HG03060 (cell line): ENCODE results near the gene P2RY6.
"Not testable (repeated sequence)": the region's sequence is repeated elsewhere in the genome, so short reads cannot be mapped to it uniquely, and the experiment has no call there.

Source experiments
- ATAC-seq: cut with Tn5 transposase; IDR thresholded peaks from one replicate; pipeline ENCODE4 v1.9.1; 2021; ENCODE audit warnings: low read depth, moderate number of reproducible peaks; ENCODE audit not compliant: unreplicated experiment

The P2RY6 gene

DNA sequence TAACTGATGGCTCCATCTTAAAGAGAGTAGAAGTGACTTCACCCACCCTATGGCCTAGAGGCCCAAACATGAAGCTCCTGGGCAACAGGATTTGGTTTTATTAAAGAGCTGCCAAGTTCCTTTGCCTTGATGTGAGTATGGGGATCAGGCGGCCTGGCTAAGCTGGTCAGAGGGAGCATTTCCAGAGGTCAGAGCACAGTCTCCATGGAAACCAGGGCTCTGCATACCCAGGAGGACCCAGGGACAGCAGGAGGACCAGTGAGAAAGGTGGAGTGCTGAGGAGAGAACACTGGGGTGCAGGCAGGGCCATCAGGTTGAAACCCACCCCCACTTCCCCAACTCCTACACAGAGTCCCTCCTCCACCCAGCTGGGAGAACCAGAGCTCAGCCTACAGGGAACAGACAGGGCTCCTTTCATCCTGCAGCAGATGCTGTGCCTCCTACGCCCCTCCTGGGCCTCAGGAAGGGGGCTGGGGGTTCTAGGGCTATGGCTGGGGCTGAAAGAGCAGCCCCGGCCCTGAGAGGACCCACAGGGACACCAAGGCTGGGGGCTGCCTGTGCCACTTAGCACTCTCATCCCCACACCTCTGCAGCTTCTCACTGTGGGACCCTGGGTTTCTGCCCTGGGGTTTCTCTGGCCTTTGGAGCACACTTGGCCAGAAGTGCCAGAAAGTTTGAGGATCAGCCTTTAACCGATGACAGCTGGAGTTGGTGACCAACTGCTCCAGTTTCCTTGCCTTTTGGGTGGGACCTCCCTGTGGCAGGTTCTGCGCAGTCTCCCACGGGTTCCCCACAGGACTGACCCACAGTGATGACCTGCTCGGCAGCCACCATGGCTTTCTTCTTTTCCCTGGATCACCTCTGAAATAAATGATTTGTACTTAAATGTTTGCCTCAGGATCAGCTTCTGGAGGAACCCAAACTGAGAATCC is 13.8 kb upstream of the P2RY6 start:
- no peak for ATAC-seq

DNA sequence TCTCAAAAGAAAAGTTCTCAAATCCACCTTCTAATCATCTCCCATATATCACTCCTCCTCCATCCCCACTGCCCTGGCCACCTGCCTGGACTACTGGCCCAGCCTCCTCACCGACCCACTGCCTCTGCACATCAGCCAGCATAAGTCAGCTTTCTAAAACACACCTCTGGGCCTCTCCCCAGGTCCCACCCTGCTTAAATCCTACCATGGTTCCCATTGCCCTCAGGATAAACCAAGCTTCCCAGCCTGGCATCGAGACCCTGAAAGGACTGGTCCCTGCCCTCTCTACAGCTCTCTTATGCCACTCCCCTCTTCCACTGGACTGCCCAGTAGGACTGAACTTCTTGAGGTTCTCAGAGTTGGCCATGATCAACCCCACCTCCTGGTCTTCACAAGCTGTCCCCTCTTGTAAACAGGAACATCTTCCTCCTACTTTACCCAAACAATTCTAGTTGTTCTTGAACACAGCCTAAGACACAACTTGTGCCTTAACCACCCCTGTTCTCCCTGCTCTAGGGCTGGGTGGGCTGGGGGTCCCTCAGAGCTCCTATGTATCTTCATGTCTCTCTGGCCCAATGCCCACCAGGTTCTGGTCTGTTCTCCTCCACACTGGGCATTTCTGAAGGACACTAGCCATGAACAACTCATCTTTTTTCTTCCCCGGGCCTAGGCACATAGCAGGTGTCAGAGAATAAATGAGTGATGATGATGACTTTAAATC is 12.6 kb upstream of the P2RY6 start:
- ATAC-seq, result no peak

DNA sequence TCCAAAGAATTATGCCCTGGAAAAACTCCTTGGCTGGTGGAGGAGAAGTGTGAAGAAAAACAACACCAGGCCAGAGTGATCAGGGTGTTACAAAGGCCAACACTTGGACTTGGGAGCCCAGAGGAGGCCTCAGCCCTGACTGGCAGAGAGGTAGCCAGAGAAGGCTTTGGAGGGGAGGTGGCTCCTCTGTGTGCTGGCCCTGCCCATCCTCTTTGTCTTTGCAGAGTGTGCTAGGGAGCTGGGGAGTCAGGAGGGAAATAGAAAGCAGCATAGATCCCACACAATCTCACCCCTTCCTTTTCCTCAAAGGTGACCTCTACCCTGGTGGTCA is 12.0 kb upstream of the P2RY6 start:
- no peak for ATAC-seq

DNA sequence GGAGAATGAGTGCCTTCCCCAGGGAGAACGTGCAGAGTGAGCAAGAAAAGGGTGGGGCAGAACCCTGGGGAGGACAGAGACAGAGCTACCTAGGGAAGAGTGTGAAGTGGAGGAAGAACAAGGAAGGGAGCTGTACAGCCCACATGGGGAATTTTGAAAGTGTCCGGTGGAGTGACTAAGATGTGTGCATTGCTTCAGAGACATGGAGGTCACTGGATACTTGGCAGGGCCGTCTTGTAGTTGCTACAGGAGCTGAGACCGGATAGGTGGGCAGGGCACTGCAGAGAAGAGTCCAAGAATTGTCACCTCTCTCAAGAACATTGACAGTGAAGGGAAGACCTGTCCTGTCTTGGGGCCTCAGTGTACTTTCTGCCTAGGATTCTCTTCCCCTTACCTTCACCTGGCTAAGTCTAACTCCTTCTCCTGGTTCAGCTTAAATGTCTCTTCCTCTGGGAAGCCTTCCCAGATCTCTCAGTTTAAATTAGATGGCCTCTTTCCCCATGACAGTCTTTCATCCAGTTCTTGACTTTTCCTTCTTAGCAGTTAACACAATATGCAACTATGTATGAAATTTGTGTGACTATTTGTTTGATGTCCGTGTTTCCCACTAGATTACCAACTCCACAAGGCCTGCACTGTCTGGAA is 9.2 kb upstream of the P2RY6 start:
- no peak for ATAC-seq

DNA sequence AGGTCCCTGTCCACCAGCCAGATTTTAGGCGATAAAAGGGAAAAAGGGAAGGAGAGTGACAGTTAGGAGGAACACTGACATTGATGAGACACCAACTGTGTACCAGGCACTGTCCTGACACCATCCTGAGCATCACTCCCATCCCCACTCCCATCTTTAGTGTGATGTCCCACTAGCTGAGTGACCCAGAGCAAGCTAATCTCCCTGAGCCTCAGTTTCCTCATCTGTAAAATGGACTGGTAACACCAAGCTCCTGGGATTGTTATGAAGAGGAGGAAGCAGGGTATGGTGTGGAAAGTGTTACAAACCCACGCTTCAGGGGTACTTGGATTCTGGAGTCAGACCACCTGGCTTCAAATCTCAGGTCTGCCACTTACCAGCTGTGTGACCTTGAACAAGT is 8.5 kb upstream of the P2RY6 start:
- ATAC-seq, result no peak

DNA sequence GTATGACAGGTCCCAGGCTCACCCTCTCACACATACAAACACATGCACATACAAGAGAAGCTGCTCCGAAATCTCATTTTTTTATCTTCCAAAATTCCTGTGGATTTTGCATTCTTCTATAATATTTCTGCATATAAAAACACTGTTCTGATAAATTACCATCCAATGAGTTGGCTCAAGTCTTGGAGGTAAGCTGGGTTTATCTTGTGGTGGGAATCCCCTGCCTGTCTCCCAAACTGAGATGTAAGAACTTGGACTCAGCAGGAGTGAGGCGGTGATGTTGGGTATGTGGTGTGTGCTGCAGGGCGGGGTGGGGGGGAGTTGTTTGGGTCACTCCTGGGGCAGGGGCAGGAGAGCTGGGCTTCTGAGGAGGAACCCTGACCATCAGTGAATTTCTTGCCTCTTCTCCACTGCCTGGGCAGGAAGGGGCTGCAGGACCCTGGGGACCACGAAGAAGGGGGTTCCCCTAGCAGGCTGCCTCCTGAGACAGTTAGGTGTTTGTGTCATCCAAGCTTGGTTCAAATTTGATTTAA is 6.8 kb upstream of the P2RY6 start:
- no peak for ATAC-seq

DNA sequence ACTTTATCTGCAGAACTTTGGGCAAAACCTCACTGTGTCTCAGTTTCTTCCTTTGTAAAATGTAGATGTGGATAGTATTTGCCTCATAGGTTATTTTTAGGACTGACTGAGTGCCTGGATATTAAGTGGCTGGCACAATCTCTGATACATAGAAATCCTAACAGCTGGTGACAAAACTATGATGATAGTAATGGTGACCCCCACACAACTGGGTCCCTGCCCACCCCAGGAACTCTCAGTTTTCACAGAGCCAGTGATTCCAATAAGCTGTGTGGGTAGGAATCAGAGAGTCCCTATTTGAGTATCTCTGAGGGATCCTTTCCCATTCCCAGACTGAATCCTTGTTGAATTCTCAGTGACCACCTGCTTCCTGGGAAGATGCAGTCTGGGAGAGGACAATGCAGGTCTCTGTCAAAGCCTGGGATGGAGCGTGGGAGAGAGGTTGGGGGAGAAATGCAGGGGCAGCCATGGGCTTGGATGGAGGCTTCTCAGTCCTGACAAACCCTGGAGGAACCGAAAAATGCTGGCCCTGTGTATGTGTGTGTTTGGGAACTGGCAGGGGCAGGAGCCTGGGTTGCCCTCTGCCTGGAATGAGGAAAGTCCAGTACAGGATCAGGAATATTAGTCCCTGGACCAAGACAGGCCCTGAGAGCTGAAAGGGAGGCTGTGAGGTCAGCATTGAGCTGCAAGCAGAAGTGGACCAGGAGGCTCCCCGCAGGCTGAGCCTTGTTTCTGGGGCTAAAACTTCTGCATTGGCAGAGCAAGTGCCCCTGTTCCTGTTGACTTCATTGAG is 6.1 kb upstream of the P2RY6 start:
- ATAC-seq, result no peak

DNA sequence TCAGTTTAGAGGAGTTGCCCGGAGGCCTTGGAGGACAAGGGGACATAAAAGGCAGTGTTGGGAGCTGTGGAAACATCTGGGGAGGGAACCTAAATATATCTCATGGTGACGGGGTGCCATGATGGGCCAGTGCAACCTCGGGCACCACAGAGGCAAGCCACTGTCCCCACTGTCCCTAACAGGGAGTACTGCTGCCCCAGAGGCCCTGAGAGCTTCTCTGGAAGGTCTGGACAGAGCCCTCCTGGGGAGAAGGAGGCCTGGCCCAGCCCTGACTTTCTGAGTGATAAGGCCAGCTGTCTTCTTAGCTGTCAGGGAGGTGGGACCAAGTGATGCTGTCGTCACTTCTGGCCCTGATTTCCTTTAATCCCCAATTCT is 5.5 kb upstream of the P2RY6 start:
- ATAC-seq, result no peak

DNA sequence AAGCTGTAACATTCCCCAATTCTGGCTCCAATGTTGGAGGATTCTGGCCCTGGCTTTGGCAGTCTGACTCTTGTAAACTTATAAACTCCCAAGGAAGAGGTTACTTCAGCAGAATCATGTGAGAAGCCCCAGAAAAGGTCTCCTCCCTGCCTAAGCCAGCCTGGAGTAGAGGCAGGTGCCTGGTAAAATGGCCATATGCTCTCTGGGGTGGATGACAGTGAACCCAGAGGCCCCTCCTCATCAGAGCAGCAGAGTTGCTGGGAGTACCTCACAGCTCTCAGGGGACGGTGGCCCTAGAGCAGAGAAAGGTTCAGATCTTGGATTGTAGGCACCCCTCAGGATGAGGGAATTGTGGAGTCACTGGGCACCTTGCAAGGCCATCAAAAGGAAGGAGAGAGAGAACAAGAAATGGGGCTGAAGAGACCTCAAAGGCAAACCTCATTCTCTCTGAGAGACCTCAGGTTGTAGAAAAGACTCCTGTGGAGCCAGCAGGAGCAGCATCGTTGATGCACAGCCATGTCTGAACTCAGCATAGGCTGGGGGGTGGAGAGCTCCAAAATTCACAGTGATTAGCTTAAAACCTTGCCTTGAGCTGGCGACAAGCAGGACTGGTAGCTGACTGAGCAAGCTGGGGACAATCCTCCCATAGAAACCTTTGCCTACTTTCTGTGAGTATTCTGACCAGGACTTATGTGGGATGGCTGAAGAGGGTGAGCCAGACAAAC is 4.9 kb upstream of the P2RY6 start:
- ATAC-seq, result no peak

DNA sequence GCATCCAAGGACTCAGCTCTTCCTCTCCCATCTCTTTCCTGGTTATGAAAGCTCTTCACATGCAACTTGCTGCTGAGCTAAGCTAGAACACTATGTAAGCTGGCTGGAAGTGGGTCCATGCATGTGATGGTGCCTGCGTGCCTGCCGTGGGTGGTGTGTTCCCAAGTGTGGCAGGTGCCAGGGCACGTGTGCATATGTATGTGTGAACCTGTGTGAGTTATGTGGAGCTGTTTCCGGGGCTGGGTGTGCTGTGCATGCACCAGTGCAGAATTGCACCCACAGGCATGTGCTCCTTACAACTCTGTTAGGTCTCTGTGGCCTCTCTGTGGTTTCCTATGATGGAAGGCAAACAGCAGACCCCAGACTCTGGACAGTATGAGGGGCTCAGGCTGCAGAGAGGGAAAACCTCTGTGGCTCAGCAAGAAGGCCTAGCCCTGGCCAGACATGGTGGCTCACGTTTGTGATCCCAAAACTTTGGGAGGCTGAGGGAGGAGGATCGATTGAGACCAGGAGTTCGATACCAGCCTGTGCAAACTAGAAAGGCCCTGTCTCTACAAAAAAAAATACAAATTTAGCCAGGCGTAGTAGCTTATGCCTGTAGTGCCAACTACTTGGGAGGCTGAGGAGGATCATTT is 4.1 kb upstream of the P2RY6 start:
- ATAC-seq, result no peak

DNA sequence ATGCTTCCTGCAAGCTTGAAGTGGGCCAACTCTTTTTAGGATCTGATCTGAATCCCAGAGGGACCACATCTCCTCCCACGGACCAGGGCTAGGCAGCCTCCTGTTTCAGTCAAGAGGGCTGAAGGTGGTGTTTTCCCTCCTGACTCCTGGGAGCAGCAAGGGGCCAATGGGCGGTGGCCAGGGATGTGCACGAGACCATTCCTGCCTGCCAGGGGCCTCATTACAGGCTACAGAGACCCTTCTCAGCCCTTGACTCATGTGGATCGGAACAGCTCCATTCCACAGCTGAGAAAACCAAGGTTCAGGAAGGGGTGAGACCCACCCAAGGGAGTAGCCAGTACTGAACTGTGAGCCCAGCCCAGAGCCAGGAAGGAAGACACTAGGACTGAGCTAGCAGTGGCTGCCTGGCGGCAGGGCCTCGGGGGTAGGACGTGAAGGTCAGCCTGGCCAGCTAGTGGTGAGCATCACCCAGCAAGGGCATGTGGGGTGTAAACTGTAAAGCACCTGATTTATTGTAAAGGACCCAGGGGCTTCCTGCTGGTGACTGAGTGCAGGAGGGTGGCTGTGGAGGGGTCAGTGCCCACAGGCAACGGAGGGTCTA is 3.4 kb upstream of the P2RY6 start:
- ATAC-seq, result no peak

DNA sequence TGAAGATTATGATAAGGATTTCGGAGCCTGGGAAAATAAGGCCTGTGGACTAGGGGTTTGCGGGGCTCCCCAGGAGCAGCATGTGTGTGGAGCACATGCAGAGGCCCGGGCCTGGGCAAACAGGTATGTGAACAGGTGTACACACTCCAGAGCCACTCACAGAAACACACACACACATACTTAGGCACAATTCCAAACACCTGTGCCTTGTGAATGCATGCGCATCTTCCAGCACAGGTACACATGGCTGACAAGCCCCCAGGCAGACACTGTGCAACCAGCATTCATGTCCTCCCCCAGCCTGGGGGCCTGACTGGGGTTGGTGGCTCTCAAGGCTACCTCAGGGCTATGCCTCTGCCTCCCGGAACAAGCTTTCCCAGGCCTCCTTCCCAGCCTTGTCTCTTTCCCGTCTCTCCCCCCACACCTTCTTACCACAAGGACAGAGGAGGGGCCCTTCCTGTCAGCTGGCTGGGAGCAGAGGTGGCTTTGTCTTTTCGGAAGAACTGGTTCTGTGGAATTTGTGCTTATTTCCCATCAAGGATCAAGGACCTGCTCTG is 2.6 kb upstream of the P2RY6 start:
- no peak for ATAC-seq

DNA sequence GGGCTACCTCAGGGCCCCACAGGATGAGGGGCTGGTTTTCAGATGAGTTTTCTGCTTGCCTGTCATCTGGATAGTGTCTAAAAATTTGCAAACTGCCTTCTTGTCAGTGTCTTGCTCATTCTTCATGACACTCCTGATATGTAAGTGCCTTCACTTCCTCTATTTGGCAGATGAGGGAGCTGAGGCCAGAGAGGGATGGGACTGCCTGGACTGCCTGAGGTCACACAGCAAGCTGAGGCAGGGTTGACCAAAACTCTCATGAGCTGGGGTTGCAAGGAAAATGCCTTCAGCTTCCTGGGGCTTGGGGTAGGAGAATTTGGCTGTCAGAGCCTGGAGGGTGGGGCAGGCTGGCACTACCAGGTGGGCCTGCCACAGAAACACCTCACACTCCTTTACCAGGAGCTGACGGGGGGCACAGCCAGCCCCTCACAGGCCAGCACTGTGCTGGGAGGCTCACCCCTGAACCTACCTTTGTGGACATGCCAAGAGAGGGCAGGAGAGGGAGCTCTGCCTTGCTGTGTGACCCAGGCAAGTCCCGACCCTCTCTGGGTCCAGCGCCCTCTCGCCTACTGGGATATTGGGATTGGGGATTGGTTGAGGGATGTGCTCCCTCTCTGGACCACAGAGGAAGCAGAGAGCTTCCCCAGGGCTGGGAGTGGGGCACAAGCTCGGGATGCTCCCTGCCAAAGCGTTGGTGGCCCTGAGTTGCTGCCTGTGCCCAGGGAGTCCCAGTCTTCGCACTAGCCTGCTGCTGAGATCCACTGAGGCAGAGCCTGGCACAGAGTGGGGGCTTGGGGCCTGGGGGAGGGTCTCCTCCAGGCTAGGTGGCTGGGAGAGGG is 1.9 kb upstream of the P2RY6 start:
- no peak for ATAC-seq

DNA sequence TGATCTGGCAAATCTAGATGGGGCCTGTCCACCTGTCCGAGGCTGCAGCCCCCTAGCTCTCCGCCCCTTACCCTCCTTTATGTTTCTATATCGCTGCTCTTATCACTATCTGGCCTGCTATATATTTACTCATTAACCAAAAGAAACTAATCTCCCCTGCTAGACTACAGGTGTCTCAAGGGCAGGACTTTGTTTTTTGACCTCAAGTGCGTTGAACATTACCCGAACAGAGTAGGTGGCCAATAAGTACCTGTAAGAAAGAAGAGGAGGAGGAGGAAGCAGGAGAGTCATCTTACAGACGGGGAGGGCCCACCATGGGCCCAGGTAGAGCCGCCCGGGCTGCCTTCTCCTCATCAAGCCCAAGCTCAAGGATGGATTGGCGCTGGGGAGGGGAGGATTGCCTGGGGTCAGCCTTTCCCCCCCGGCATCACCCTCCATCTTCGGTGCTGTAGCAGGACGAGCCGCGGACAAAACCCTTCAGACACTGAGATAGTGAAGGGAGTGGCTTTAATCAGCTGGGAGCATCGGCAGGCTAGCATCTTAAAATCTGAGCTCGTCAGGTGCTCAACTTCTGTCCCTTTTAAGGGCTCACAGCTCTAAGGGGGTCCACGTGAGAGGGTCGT is 1.2 kb upstream of the P2RY6 start:
- no peak for ATAC-seq

DNA sequence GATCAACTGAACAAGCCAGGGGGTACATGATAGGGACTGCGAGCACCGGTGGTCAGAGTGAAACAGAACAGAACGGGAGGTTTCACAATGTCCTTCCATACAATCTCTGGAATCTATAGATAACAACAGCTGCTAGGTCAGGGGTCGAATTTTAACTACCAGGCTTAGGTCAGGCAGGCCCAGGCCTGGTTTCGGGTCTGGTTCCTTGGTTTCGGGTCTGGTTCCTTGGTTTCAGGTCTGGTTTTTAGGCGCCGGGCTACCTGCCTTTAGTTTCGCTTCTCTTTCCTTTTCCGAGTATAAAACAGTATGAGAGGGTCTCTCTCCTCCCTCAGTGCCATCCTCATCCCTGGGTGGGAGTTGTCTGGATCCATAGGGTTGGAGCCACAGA is 666 bp upstream of the P2RY6 start:
- ATAC-seq, result not testable (repeated sequence)

DNA sequence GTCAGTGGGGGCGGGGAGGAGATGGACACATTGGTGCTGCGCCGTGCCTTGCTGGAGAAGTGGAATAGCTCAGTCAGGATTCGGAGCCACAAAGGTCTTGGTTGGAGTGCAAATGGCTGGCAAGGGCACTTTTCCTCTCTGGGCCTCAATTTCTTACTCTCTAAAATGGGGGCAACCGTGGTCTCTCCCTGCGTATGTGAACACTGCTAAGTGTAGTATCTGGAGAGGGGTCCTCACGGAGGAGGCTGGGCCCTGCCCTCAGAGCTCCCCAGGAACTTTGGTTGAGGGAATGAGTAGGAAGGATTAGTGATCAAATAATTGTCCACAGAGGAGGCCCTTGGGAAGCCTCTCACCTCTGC is 521 bp downstream of the P2RY6 start:
- ATAC-seq, result no peak

DNA sequence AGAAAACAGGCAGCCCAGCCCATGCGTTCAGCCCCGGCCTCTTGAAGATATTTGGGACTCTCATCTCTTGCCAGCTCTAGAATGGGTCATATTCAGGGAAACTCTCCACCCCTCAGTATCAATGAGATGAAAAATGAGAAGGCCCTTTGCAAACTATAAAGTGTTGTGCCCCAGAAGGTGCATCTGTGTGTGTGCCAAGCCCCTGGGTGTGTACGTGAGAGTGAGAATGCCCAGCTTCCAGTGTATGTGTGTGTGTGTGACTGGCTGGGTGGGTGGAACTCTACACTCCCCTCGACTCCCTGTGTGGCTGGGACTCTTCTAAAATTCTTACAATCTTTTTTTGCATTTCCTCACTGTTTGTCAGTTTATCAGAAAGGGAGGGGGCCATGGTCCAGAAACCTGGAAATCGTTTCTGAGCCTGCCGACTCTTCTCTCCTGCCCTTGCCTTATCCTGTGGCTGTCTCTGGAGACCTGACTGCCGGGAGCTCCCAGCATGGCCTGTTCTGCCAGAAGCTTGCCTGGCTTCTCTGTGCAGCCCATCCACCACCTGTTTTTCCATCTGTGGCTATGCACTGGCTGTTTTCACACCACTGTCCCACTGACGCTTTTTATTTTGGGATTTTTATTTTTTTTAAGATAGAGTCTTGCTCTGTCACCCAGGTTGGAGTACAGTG is 1.2 kb downstream of the P2RY6 start:
- no peak for ATAC-seq
